Measurements from ENCODE around the gene DPM1. TPM values are rescaled to one million over a fixed set of nuclear protein-coding genes. Genes with fewer than 3 reads are reported as not detected.

DPM1 gene
- total RNA-seq, 1 experiment from 2014 or later, result 57.8 TPM

DNA sequence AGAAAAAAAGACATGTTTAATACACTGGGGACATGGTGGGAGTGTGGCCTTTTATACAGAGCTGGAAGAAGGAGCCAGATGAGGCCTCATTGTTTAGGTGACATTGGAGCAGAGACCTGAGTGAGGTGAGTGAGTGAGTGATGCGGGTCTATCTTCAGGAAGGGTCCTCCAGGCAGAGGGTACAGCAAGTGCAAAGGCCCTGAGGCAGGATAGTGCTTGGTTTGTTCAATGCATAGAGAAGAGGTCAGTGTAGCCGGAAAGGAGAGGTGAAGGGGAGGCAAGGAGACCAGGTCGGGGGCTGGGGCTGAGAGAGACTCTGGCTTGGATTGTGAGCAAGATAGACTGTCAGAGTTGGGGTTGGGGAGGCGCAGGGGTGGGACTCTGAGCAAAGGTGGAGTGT lies 41.0 kb upstream of the DPM1 start:
- ATAC-seq, result no peak
- ChIA-PET POLR2A (no interaction called here), CTCF (no interaction called here)
- Mint-ChIP-seq H3K36me3 (peaks cover 3% of the 10 kb centered on the region; the same call in 1 of the 2 replicates), H3K4me1 (peaks cover 3% of the 10 kb centered on the region; the same call in 1 of the 2 replicates), H3K27ac (no peak overlapping the region), H3K27me3 (ENCODE audit: low read depth) (peaks cover 5% of the 10 kb centered on the region), H3K9me3 (no peaks in the 10 kb centered on the region), H3K4me3 (no peak overlapping the region)
- DNase-seq (ENCODE audit: low spot score), result no peak
- TF ChIP-seq FOXJ3 (CRISPR knock-in tag; IDR thresholded peaks at IDR 0.05; ENCODE audit: borderline replicate concordance) (no peak), ZNF263 (CRISPR knock-in tag; IDR thresholded peaks at IDR 0.05; ENCODE audit: low read depth) (no peak), ZNF396 (CRISPR knock-in tag; IDR thresholded peaks at IDR 0.05; ENCODE audit: borderline replicate concordance) (no peak), MXD4 (CRISPR knock-in tag; IDR thresholded peaks at IDR 0.05; ENCODE audit: borderline replicate concordance) (no peak), SMAD4 (CRISPR knock-in tag; IDR thresholded peaks at IDR 0.05) (no peak), ZNF671 (CRISPR knock-in tag; IDR thresholded peaks at IDR 0.05) (no peak), IRF2 (CRISPR knock-in tag; IDR thresholded peaks at IDR 0.05; ENCODE audit: borderline replicate concordance, low read depth) (no peak), CREM (CRISPR knock-in tag; IDR thresholded peaks at IDR 0.05) (no peak)
- TF ChIP-seq, protein P1, sequence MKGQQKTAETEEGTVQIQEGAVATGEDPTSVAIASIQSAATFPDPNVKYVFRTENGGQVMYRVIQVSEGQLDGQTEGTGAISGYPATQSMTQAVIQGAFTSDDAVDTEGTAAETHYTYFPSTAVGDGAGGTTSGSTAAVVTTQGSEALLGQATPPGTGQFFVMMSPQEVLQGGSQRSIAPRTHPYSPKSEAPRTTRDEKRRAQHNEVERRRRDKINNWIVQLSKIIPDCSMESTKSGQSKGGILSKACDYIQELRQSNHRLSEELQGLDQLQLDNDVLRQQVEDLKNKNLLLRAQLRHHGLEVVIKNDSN (CRISPR knock-in tag; IDR thresholded peaks at IDR 0.05), result no peak
- TF ChIP-seq, protein P2, sequence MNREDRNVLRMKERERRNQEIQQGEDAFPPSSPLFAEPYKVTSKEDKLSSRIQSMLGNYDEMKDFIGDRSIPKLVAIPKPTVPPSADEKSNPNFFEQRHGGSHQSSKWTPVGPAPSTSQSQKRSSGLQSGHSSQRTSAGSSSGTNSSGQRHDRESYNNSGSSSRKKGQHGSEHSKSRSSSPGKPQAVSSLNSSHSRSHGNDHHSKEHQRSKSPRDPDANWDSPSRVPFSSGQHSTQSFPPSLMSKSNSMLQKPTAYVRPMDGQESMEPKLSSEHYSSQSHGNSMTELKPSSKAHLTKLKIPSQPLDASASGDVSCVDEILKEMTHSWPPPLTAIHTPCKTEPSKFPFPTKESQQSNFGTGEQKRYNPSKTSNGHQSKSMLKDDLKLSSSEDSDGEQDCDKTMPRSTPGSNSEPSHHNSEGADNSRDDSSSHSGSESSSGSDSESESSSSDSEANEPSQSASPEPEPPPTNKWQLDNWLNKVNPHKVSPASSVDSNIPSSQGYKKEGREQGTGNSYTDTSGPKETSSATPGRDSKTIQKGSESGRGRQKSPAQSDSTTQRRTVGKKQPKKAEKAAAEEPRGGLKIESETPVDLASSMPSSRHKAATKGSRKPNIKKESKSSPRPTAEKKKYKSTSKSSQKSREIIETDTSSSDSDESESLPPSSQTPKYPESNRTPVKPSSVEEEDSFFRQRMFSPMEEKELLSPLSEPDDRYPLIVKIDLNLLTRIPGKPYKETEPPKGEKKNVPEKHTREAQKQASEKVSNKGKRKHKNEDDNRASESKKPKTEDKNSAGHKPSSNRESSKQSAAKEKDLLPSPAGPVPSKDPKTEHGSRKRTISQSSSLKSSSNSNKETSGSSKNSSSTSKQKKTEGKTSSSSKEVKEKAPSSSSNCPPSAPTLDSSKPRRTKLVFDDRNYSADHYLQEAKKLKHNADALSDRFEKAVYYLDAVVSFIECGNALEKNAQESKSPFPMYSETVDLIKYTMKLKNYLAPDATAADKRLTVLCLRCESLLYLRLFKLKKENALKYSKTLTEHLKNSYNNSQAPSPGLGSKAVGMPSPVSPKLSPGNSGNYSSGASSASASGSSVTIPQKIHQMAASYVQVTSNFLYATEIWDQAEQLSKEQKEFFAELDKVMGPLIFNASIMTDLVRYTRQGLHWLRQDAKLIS (CRISPR knock-in tag; IDR thresholded peaks at IDR 0.05; ENCODE audit: borderline replicate concordance), result no peak
- TF ChIP-seq, protein P3, sequence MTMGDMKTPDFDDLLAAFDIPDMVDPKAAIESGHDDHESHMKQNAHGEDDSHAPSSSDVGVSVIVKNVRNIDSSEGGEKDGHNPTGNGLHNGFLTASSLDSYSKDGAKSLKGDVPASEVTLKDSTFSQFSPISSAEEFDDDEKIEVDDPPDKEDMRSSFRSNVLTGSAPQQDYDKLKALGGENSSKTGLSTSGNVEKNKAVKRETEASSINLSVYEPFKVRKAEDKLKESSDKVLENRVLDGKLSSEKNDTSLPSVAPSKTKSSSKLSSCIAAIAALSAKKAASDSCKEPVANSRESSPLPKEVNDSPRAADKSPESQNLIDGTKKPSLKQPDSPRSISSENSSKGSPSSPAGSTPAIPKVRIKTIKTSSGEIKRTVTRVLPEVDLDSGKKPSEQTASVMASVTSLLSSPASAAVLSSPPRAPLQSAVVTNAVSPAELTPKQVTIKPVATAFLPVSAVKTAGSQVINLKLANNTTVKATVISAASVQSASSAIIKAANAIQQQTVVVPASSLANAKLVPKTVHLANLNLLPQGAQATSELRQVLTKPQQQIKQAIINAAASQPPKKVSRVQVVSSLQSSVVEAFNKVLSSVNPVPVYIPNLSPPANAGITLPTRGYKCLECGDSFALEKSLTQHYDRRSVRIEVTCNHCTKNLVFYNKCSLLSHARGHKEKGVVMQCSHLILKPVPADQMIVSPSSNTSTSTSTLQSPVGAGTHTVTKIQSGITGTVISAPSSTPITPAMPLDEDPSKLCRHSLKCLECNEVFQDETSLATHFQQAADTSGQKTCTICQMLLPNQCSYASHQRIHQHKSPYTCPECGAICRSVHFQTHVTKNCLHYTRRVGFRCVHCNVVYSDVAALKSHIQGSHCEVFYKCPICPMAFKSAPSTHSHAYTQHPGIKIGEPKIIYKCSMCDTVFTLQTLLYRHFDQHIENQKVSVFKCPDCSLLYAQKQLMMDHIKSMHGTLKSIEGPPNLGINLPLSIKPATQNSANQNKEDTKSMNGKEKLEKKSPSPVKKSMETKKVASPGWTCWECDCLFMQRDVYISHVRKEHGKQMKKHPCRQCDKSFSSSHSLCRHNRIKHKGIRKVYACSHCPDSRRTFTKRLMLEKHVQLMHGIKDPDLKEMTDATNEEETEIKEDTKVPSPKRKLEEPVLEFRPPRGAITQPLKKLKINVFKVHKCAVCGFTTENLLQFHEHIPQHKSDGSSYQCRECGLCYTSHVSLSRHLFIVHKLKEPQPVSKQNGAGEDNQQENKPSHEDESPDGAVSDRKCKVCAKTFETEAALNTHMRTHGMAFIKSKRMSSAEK (CRISPR knock-in tag; IDR thresholded peaks at IDR 0.05; ENCODE audit: borderline replicate concordance), result no peak

DNA sequence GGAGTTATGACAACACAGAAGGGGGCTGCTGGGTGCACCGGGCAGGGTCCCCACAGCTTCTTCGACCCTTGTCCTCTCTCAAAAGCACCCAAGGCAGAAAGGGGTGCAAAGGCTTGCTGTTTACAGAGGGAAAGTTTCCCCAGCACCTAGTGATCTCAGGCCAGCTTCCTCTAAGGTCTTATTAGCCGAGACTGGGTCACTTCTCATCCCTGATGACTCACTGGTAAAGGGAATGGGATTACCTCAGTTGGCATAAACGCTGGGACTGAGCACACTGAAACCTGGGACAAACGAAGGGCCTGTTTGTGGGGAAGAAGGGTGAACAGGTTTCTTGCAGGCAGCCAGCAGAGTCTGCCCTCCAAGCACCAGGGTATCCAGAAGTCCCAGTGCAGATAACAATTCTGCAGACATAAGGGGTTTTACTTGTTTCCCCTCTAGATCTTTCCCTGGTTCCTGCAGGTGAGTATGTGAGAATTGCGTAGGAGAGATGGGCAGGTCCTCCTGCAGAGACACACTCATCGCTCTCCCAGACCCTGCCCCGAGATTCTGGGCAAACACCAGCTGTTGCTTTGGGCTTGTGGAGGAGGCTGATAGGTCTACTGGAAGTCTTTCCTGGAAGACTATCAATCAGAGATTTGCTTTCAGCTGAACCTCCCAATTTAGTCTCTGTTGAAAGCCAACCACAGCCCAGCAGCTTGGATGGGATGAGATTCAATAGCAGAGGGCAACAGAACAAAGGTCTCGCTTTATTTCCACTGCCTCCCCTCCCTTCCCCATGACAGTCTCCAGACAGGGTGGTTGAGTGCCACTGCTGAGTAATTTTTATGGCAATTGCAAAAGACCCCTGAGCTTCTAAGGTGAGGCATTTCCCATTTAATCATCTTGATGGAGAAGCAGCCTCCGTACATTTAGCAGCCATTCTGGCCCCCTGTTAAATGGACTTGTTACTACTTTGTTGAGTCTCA lies 38.9 kb upstream of the DPM1 start:
- ATAC-seq (no peak), DNase-seq (ENCODE audit: low spot score) (no peak)
- POLR2A ChIA-PET, result interaction anchor here (0.7 kb wide), 1 partner anchor 18 kb away, joined by 7 read pairs; no protein-coding TSS in a partner anchor
- Mint-ChIP-seq H3K36me3 (no peaks in the 10 kb centered on the region), H3K27me3 (ENCODE audit: low read depth) (peaks cover 5% of the 10 kb centered on the region), H3K4me3 (no peak overlapping the region), H3K9me3 (peaks cover 5% of the 10 kb centered on the region), H3K27ac (no peak overlapping the region), H3K4me1 (peaks cover 11% of the 10 kb centered on the region)
- CTCF ChIA-PET, result interaction anchor here (0.6 to 3.3 kb wide), 7 partner anchors 9 to 321 kb away, joined by 4 to 28 read pairs (median 8); no protein-coding TSS in a partner anchor
- TF ChIP-seq ETV6 (CRISPR knock-in tag; IDR thresholded peaks at IDR 0.05), result no peak
- TF ChIP-seq TCF7 (CRISPR knock-in tag; IDR thresholded peaks at IDR 0.05; ENCODE audit: low read depth), result no peak
- no peak for TF ChIP-seq TEAD4 (CRISPR knock-in tag; IDR thresholded peaks at IDR 0.05)
- TF ChIP-seq, protein P4, sequence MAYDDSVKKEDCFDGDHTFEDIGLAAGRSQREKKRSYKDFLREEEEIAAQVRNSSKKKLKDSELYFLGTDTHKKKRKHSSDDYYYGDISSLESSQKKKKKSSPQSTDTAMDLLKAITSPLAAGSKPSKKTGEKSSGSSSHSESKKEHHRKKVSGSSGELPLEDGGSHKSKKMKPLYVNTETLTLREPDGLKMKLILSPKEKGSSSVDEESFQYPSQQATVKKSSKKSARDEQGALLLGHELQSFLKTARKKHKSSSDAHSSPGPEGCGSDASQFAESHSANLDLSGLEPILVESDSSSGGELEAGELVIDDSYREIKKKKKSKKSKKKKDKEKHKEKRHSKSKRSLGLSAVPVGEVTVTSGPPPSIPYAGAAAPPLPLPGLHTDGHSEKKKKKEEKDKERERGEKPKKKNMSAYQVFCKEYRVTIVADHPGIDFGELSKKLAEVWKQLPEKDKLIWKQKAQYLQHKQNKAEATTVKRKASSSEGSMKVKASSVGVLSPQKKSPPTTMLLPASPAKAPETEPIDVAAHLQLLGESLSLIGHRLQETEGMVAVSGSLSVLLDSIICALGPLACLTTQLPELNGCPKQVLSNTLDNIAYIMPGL (CRISPR knock-in tag; IDR thresholded peaks at IDR 0.05), result no peak
- TF ChIP-seq, protein P5, sequence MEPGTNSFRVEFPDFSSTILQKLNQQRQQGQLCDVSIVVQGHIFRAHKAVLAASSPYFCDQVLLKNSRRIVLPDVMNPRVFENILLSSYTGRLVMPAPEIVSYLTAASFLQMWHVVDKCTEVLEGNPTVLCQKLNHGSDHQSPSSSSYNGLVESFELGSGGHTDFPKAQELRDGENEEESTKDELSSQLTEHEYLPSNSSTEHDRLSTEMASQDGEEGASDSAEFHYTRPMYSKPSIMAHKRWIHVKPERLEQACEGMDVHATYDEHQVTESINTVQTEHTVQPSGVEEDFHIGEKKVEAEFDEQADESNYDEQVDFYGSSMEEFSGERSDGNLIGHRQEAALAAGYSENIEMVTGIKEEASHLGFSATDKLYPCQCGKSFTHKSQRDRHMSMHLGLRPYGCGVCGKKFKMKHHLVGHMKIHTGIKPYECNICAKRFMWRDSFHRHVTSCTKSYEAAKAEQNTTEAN (CRISPR knock-in tag; IDR thresholded peaks at IDR 0.05), result no peak
- TF ChIP-seq, protein P6, sequence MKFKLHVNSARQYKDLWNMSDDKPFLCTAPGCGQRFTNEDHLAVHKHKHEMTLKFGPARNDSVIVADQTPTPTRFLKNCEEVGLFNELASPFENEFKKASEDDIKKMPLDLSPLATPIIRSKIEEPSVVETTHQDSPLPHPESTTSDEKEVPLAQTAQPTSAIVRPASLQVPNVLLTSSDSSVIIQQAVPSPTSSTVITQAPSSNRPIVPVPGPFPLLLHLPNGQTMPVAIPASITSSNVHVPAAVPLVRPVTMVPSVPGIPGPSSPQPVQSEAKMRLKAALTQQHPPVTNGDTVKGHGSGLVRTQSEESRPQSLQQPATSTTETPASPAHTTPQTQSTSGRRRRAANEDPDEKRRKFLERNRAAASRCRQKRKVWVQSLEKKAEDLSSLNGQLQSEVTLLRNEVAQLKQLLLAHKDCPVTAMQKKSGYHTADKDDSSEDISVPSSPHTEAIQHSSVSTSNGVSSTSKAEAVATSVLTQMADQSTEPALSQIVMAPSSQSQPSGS (CRISPR knock-in tag; IDR thresholded peaks at IDR 0.05; ENCODE audit: borderline replicate concordance, low read depth), result no peak
- no peak for TF ChIP-seq PRRX2 (CRISPR knock-in tag; IDR thresholded peaks at IDR 0.05)
- no peak for TF ChIP-seq RORB (CRISPR knock-in tag; IDR thresholded peaks at IDR 0.05)
- no peak for TF ChIP-seq KAT7 (CRISPR knock-in tag; IDR thresholded peaks at IDR 0.05; ENCODE audit: borderline replicate concordance)

Measured in WTC11 (cell line).